22Rv1 (cell line): ENCODE data around the gene ODF2.

Experiments
- CTCF ChIP-seq: fragments of 450-650 bp; IDR thresholded peaks from 2 replicates; pipeline ENCODE4 v1.5.1; 2017; ENCODE audit warnings: mild to moderate bottlenecking
- ZFX ChIP-seq: fragments of 450-650 bp; IDR thresholded peaks from 2 replicates; pipeline ENCODE4 v1.6.1; 2017; ENCODE audit warnings: antibody characterized with exemption, borderline replicate concordance

- TF ChIP-seq CTCF = no peak
- no peak for TF ChIP-seq ZFX
Observed at GRCh38 chr9:128435611-128436010, 20.2 kb upstream of the ODF2 start.
